ENCODE results near the gene PIK3CD.
"Not testable (repeated sequence)": the region's sequence is repeated elsewhere in the genome, so short reads cannot be mapped to it uniquely, and the experiment has no call there.

DNA sequence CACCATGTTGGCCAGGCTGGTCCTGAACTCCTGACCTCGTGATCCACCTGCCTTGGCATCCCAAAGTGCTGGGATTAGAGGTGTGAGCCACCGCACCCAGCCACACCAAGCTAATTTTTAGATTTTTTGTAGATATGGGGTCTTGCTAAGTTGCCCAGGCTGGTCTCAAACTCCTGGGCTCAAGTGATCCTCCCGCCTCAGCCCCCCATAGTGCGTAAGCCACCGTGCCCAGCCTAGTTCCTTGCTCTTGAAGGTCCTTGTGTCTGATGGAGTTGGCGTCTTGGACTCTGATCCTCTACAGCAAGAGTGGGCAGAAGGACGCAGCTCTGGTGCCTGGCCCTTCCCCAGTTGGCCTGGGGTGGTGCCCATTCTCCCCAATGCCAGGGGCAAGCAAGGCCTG is 24.6 kb downstream of the PIK3CD start:
- TF ChIP-seq, protein P1, sequence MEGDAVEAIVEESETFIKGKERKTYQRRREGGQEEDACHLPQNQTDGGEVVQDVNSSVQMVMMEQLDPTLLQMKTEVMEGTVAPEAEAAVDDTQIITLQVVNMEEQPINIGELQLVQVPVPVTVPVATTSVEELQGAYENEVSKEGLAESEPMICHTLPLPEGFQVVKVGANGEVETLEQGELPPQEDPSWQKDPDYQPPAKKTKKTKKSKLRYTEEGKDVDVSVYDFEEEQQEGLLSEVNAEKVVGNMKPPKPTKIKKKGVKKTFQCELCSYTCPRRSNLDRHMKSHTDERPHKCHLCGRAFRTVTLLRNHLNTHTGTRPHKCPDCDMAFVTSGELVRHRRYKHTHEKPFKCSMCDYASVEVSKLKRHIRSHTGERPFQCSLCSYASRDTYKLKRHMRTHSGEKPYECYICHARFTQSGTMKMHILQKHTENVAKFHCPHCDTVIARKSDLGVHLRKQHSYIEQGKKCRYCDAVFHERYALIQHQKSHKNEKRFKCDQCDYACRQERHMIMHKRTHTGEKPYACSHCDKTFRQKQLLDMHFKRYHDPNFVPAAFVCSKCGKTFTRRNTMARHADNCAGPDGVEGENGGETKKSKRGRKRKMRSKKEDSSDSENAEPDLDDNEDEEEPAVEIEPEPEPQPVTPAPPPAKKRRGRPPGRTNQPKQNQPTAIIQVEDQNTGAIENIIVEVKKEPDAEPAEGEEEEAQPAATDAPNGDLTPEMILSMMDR (conservative IDR thresholded peaks at IDR 0.05), result not testable (repeated sequence)
- TF ChIP-seq EZH2 (IDR thresholded peaks at IDR 0.05; ENCODE audit: low read depth), result not testable (repeated sequence)

Data from PC-9 (cell line).